ENCODE measurements around the gene KDM4C. TPM values are rescaled to one million over a fixed set of nuclear protein-coding genes. Genes with fewer than 3 reads are reported as not detected.
"Not testable (repeated sequence)": the region's sequence is repeated elsewhere in the genome, so short reads cannot be mapped to it uniquely, and the experiment has no call there.

Gene KDM4C
- total RNA-seq, 4 donors from 2014 or later = 75.0 to 95.9 (median 88.9) TPM

DNA sequence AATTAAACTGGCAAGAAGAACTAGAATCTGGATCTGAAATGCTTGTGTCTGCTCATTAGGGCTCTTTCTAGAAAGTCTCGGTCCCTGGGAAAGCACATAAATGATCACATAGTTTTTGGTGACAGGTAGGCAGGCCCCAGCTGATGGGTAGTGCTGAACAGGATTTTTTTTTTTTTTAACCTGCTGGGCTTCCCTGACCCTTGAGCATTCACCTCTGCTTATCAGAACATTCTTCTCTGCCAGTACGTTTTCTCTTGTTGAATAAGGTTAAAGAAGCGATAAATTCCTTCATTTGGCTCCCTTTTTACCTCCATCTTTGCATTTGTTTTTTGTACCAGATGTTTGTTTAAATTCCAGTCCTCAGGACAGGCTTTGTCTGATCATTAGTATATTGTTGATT is 8.8 kb downstream of the KDM4C start:
- no peak overlapping the region for H3K4me3 ChIP-seq
- in situ Hi-C loops (cut with MboI; ENCODE audit: low pct_ligation_motif_present in 1 of 4, low pct_unique_long_range_greater_than_20kb in 1 of 4, low sequenced_read_pairs in 3 of 4) = no loop called here

DNA sequence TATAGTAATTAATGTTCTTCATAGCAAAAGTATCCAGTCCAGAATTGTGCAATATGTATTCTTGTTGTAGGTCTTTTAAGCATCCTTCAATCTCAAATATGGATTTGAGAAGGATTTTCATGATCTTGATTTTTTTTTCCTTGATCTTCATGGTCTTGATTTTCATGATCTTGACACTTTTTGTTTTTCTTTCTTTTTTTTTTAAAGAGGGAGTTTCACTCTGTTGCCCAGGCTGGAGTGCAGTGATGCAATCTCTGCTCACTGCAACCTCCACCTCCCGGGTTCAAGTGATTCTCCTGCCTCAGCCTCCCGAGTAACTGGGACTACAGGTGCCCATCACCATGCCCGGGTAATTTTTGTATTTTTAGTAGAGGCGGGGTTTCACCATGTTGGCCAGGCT is 10.8 kb downstream of the KDM4C start:
- H3K9me3 ChIP-seq; H3K27ac ChIP-seq; H3K36me3 ChIP-seq; in situ Hi-C loops (cut with MboI; ENCODE audit: low pct_ligation_motif_present in 1 of 4, low pct_unique_long_range_greater_than_20kb in 1 of 4, low sequenced_read_pairs in 3 of 4); H3K4me3 ChIP-seq; H3K27me3 ChIP-seq; DNase-seq; intact Hi-C loops (cut with DNase I; ENCODE audit: low total_unique reads): not testable (repeated sequence)
- WGBS, 2 donors (ENCODE audit: low coverage in 1 of 2) = 76 to 85% methylated on average over 3 to 4 of the region's 4 CpGs
- peaks cover 0 to 24% (median 2%) of the 10 kb centered on the region in 4 donors for H3K4me1 ChIP-seq

More for the DNA sequence above, 8.8 kb downstream of the KDM4C start:
- H3K36me3 ChIP-seq = no peaks in the 10 kb centered on the region
- no peak for DNase-seq
- intact Hi-C loops (cut with DNase I; ENCODE audit: low total_unique reads) = no loop called here
- no peaks in the 10 kb centered on the region for H3K9me3 ChIP-seq
- no peak overlapping the region for H3K27ac ChIP-seq
- H3K4me1 ChIP-seq = peaks cover 0 to 24% (median 2%) of the 10 kb centered on the region in 4 donors
- WGBS, 2 donors (ENCODE audit: low coverage in 1 of 2) = 94 to 100% methylated on average over 3 of the region's 3 CpGs
- TF ChIP-seq POLR2A (IDR thresholded peaks at IDR 0.05) = no peak
- TF ChIP-seq EP300 (IDR thresholded peaks at IDR 0.05; ENCODE audit: low read depth) = no peak
- no peak for TF ChIP-seq POLR2AphosphoS5 (IDR thresholded peaks at IDR 0.05)
- TF ChIP-seq CTCF (IDR thresholded peaks at IDR 0.05) = no peak
- H3K27me3 ChIP-seq = no peaks in the 10 kb centered on the region

GRCh38 chr9:6771722-6772121 is 13.9 kb downstream of the KDM4C start:
- 100% methylated on average over 2 of the region's 2 CpGs; no CpG with 5 or more reads in 1 of the 2 donors for WGBS, 2 donors (ENCODE audit: low coverage in 1 of 2)
- Histone ChIP-seq H3K4me3 (no peak overlapping the region), H3K36me3 (no peaks in the 10 kb centered on the region), H3K27ac (no peak overlapping the region), H3K4me1 (peaks cover 0 to 9% (median 0%) of the 10 kb centered on the region in 4 donors), H3K27me3 (no peaks in the 10 kb centered on the region), H3K9me3 (no peaks in the 10 kb centered on the region)
- intact Hi-C loops (cut with DNase I; ENCODE audit: low total_unique reads) = no loop called here
- in situ Hi-C loops (cut with MboI; ENCODE audit: low pct_ligation_motif_present in 1 of 4, low pct_unique_long_range_greater_than_20kb in 1 of 4, low sequenced_read_pairs in 3 of 4) = no loop called here
- no peak for DNase-seq
- TF ChIP-seq POLR2AphosphoS5 (IDR thresholded peaks at IDR 0.05) = no peak
- no peak for TF ChIP-seq EP300 (IDR thresholded peaks at IDR 0.05; ENCODE audit: low read depth)
- no peak for TF ChIP-seq POLR2A (IDR thresholded peaks at IDR 0.05)
- TF ChIP-seq CTCF (IDR thresholded peaks at IDR 0.05) = no peak

- no peak overlapping the region for H3K4me3 ChIP-seq
- no peak for DNase-seq
- no peak overlapping the region for H3K27ac ChIP-seq
- no peaks in the 10 kb centered on the region for H3K9me3 ChIP-seq
- no peak for TF ChIP-seq POLR2A (IDR thresholded peaks at IDR 0.05)
- TF ChIP-seq POLR2AphosphoS5 (IDR thresholded peaks at IDR 0.05) = no peak
- no peak for TF ChIP-seq EP300 (IDR thresholded peaks at IDR 0.05; ENCODE audit: low read depth)
- TF ChIP-seq CTCF (IDR thresholded peaks at IDR 0.05) = no peak
- H3K27me3 ChIP-seq = no peaks in the 10 kb centered on the region
- intact Hi-C loops (cut with DNase I; ENCODE audit: low total_unique reads) = no loop called here
- in situ Hi-C loops (cut with MboI; ENCODE audit: low pct_ligation_motif_present in 1 of 4, low pct_unique_long_range_greater_than_20kb in 1 of 4, low sequenced_read_pairs in 3 of 4) = no loop called here
- H3K36me3 ChIP-seq = no peaks in the 10 kb centered on the region
- 84 to 96% methylated on average over 4 to 6 of the region's 6 CpGs for WGBS, 2 donors (ENCODE audit: low coverage in 1 of 2)
- H3K4me1 ChIP-seq = peaks cover 10 to 34% (median 25%) of the 10 kb centered on the region in 4 donors
Measured at GRCh38 chr9:6777213-6777902, 19.6 kb downstream of the KDM4C start.
